ENCODE results near the gene RNASE4.
"Not testable (repeated sequence)": the region's sequence is repeated elsewhere in the genome, so short reads cannot be mapped to it uniquely, and the experiment has no call there.

RNASE4 gene

GRCh38 chr14:20698934-20699333 lies 14.6 kb downstream of the RNASE4 start:
- no peak for DNase-seq (ENCODE audit: low spot score)

- no peak for DNase-seq (ENCODE audit: low spot score)
Observed at GRCh38 chr14:20699931-20700330, 15.6 kb downstream of the RNASE4 start.

- DNase-seq (ENCODE audit: low spot score), result not testable (repeated sequence)
Observed at GRCh38 chr14:20700965-20701364, 16.6 kb downstream of the RNASE4 start.

GRCh38 chr14:20706657-20707355 lies 22.4 kb downstream of the RNASE4 start:
- DNase-seq (ENCODE audit: low spot score), result no peak

GRCh38 chr14:20707622-20708021 lies 23.3 kb downstream of the RNASE4 start:
- no peak for DNase-seq (ENCODE audit: low spot score)

- DNase-seq (ENCODE audit: low spot score), result no peak
Observed at GRCh38 chr14:20711261-20711660, 26.9 kb downstream of the RNASE4 start.

GRCh38 chr14:20711685-20712084 lies 27.3 kb downstream of the RNASE4 start:
- DNase-seq (ENCODE audit: low spot score), result no peak

GRCh38 chr14:20712904-20713303 lies 28.5 kb downstream of the RNASE4 start:
- DNase-seq (ENCODE audit: low spot score), result no peak

GRCh38 chr14:20714593-20715250 lies 30.4 kb downstream of the RNASE4 start:
- DNase-seq (ENCODE audit: low spot score), result no peak

- DNase-seq (ENCODE audit: low spot score), result no peak
Observed at GRCh38 chr14:20719777-20720176, 35.4 kb downstream of the RNASE4 start.

- no peak for DNase-seq (ENCODE audit: low spot score)
Observed at GRCh38 chr14:20720741-20721140, 36.4 kb downstream of the RNASE4 start.

GRCh38 chr14:20722016-20722415 lies 37.7 kb downstream of the RNASE4 start:
- no peak for DNase-seq (ENCODE audit: low spot score)

- DNase-seq (ENCODE audit: low spot score), result no peak
Observed at GRCh38 chr14:20723488-20723887, 39.1 kb downstream of the RNASE4 start.

GRCh38 chr14:20726121-20726520 lies 41.8 kb downstream of the RNASE4 start:
- not testable (repeated sequence) for DNase-seq (ENCODE audit: low spot score)

- no peak for DNase-seq (ENCODE audit: low spot score)
Observed at GRCh38 chr14:20726531-20726930, 42.2 kb downstream of the RNASE4 start.

GRCh38 chr14:20730891-20731290 lies 46.5 kb downstream of the RNASE4 start:
- DNase-seq (ENCODE audit: low spot score), result no peak

- no peak for DNase-seq (ENCODE audit: low spot score)
Observed at GRCh38 chr14:20732477-20732876, 48.1 kb downstream of the RNASE4 start.

- DNase-seq (ENCODE audit: low spot score), result no peak
Observed at GRCh38 chr14:20732979-20733635, 48.7 kb downstream of the RNASE4 start.

- no peak for DNase-seq (ENCODE audit: low spot score)
Observed at GRCh38 chr14:20733684-20734429, 49.5 kb downstream of the RNASE4 start.

- no peak for DNase-seq (ENCODE audit: low spot score)
Observed at GRCh38 chr14:20734430-20734806, 50.1 kb downstream of the RNASE4 start.

GRCh38 chr14:20738292-20738691 lies 53.9 kb downstream of the RNASE4 start:
- DNase-seq (ENCODE audit: low spot score), result not testable (repeated sequence)

- no peak for DNase-seq (ENCODE audit: low spot score)
Observed at GRCh38 chr14:20742132-20742531, 57.8 kb downstream of the RNASE4 start.

GRCh38 chr14:20743556-20743955 lies 59.2 kb downstream of the RNASE4 start:
- no peak for DNase-seq (ENCODE audit: low spot score)
